Activated CD8-positive, alpha-beta memory T cell treated with anti-CD3 and anti-CD28 coated beads, Interleukin-2, amount 10 ng/mL, durations not matched to agents 7 days and 5 days (primary cell): ENCODE data around the gene SETD4. TPM values are rescaled to one million over a fixed set of nuclear protein-coding genes. Genes with fewer than 3 reads are reported as not detected.
"Not testable (repeated sequence)": the region's sequence is repeated elsewhere in the genome, so short reads cannot be mapped to it uniquely, and the experiment has no call there.

Experiments
- ATAC-seq: fragments of 150-1000 bp; cut with Tn5 transposase; one replicate; pipeline ENCODE4 v1.10.0; 2021; ENCODE audit warnings: moderate library complexity
- CTCF ChIA-PET: fragments of 350-600 bp; sonication (Branson Sonifier 250); formaldehyde crosslinking; loops from one replicate; lab custom pipeline; 2021; ENCODE audit warnings: antibody characterized with exemption; lab: Charles Lee
- DNase-seq: peaks from one replicate; pipeline ENCODE4 v3.0.0-alpha.2; 2020
- H3K27ac Mint-ChIP-seq: one replicate; pipeline ENCODE4 v1.8.0; 2021; ENCODE audit warnings: mild to moderate bottlenecking, mixed read lengths
- H3K27me3 Mint-ChIP-seq: one replicate; pipeline ENCODE4 v1.8.0; 2021; ENCODE audit warnings: mixed read lengths
- H3K36me3 Mint-ChIP-seq: one replicate; pipeline ENCODE4 v1.8.0; 2021; ENCODE audit warnings: mild to moderate bottlenecking, mixed read lengths
- H3K4me1 Mint-ChIP-seq: one replicate; pipeline ENCODE4 v1.8.0; 2021; ENCODE audit warnings: mixed read lengths
- H3K4me3 Mint-ChIP-seq: one replicate; pipeline ENCODE4 v1.8.0; 2021; ENCODE audit warnings: mild to moderate bottlenecking, moderate library complexity, mixed read lengths
- H3K9me3 Mint-ChIP-seq: one replicate; pipeline ENCODE4 v1.8.0; 2022; ENCODE audit warnings: low read depth, mixed read lengths
- total RNA-seq, 2 experiments: library from RNA; stranded (reverse); gene quantifications; one replicate each; pipeline ENCODE4 v1.2.3, GENCODE V29; 2021

SETD4 gene
- total RNA-seq: 10 to 100 TPM; 17.9 to 20.9 TPM

- Mint-ChIP-seq H3K36me3 (peaks cover 24% of the 10 kb centered on the region), H3K27me3 (no peaks in the 10 kb centered on the region)
- CTCF ChIA-PET: interaction anchor here (0.7 to 3.0 kb wide), 5 partner anchors 10 to 93 kb away, joined by 3 to 17 read pairs (median 4); partner anchors contain the start of gene CBR1
Observed at GRCh38 chr21:36060159-36060921, at the start of gene SETD4. Gene SETD4, minus strand, starts transcription at chr21:36060526. Its CDS starts 1,638 bp downstream, at chr21:36058888.

GRCh38 chr21:36109868-36110267 lies 49.5 kb upstream of the SETD4 start:
- peaks cover 43% of the 10 kb centered on the region for H3K27me3 Mint-ChIP-seq
- no peak overlapping the region for H3K4me3 Mint-ChIP-seq
- H3K27ac Mint-ChIP-seq: no peak overlapping the region
- CTCF ChIA-PET: interaction anchor here (0.9 kb wide), 1 partner anchor 36 kb away, joined by 3 read pairs; no protein-coding TSS in a partner anchor
- ATAC-seq (no peak), DNase-seq (no peak)
- H3K4me1 Mint-ChIP-seq: peaks cover 21% of the 10 kb centered on the region
- no peaks in the 10 kb centered on the region for H3K36me3 Mint-ChIP-seq
- no peaks in the 10 kb centered on the region for H3K9me3 Mint-ChIP-seq

More at GRCh38 chr21:36060159-36060921, at the start of gene SETD4:
- peak; percentile 92 for DNase-seq
- ATAC-seq: peak; percentile 92
- Mint-ChIP-seq H3K27ac (peak within 1 kb of the TSS; percentile 93), H3K9me3 (no peaks in the 10 kb centered on the region), H3K4me3 (peak within 1 kb of the TSS; percentile 91), H3K4me1 (peaks cover 32% of the 10 kb centered on the region)

- CTCF ChIA-PET: interaction anchor here (1.2 kb wide), 1 partner anchor 76 kb away, joined by 3 read pairs; no protein-coding TSS in a partner anchor
- Mint-ChIP-seq H3K4me1 (no peaks in the 10 kb centered on the region), H3K9me3 (peaks cover 2% of the 10 kb centered on the region), H3K36me3 (peaks cover 2% of the 10 kb centered on the region), H3K27me3 (peaks cover 61% of the 10 kb centered on the region), H3K4me3 (no peak overlapping the region), H3K27ac (no peak overlapping the region)
- no peak for ATAC-seq
- no peak for DNase-seq
Observed at GRCh38 chr21:36105327-36105842, 45.1 kb upstream of the SETD4 start.

GRCh38 chr21:36104317-36105300 lies 44.3 kb upstream of the SETD4 start:
- peaks cover 60% of the 10 kb centered on the region for H3K27me3 Mint-ChIP-seq
- DNase-seq (peak; percentile 45), ATAC-seq (no peak)
- H3K27ac Mint-ChIP-seq: no peak overlapping the region
- no peaks in the 10 kb centered on the region for H3K4me1 Mint-ChIP-seq
- H3K9me3 Mint-ChIP-seq: peaks cover 2% of the 10 kb centered on the region
- CTCF ChIA-PET: interaction anchor here (1.2 to 1.7 kb wide), 2 partner anchors 24 to 75 kb away, joined by 3 read pairs; no protein-coding TSS in a partner anchor
- no peak overlapping the region for H3K4me3 Mint-ChIP-seq
- H3K36me3 Mint-ChIP-seq: peaks cover 2% of the 10 kb centered on the region

GRCh38 chr21:36103434-36103833 lies 43.1 kb upstream of the SETD4 start:
- DNase-seq (no peak), ATAC-seq (no peak)
- CTCF ChIA-PET: interaction anchor here (1.7 kb wide), 1 partner anchor 23 kb away, joined by 3 read pairs; no protein-coding TSS in a partner anchor
- Mint-ChIP-seq H3K27ac (no peak overlapping the region), H3K36me3 (peaks cover 2% of the 10 kb centered on the region), H3K4me3 (no peak overlapping the region), H3K4me1 (no peaks in the 10 kb centered on the region), H3K27me3 (peaks cover 50% of the 10 kb centered on the region), H3K9me3 (peaks cover 2% of the 10 kb centered on the region)

GRCh38 chr21:36100971-36101641 lies 40.8 kb upstream of the SETD4 start:
- DNase-seq (no peak), ATAC-seq (no peak)
- CTCF ChIA-PET: interaction anchor here (0.6 to 1.7 kb wide), 4 partner anchors 11 to 172 kb away, joined by 3 to 8 read pairs (median 3); no protein-coding TSS in a partner anchor
- H3K4me3 Mint-ChIP-seq: no peak overlapping the region
- H3K9me3 Mint-ChIP-seq: peaks cover 2% of the 10 kb centered on the region
- H3K36me3 Mint-ChIP-seq: peaks cover 2% of the 10 kb centered on the region
- peaks cover 36% of the 10 kb centered on the region for H3K27me3 Mint-ChIP-seq
- no peaks in the 10 kb centered on the region for H3K4me1 Mint-ChIP-seq
- no peak overlapping the region for H3K27ac Mint-ChIP-seq

- H3K9me3 Mint-ChIP-seq, CTCF ChIA-PET, DNase-seq, H3K4me1 Mint-ChIP-seq, H3K4me3 Mint-ChIP-seq, H3K27ac Mint-ChIP-seq, H3K36me3 Mint-ChIP-seq, ATAC-seq: not testable (repeated sequence)
- H3K27me3 Mint-ChIP-seq: peaks cover 22% of the 10 kb centered on the region
Observed at GRCh38 chr21:36099695-36100211, 39.4 kb upstream of the SETD4 start.

GRCh38 chr21:36099000-36099399 lies 38.7 kb upstream of the SETD4 start:
- H3K27me3 Mint-ChIP-seq: peaks cover 16% of the 10 kb centered on the region
- no peak overlapping the region for H3K4me3 Mint-ChIP-seq
- DNase-seq (no peak), ATAC-seq (no peak)
- CTCF ChIA-PET: no interaction called here
- H3K36me3 Mint-ChIP-seq: peaks cover 2% of the 10 kb centered on the region
- peaks cover 2% of the 10 kb centered on the region for H3K9me3 Mint-ChIP-seq
- no peak overlapping the region for H3K27ac Mint-ChIP-seq
- H3K4me1 Mint-ChIP-seq: no peaks in the 10 kb centered on the region

GRCh38 chr21:36098182-36098532 lies 37.8 kb upstream of the SETD4 start:
- Mint-ChIP-seq H3K4me3 (no peak overlapping the region), H3K36me3 (peaks cover 7% of the 10 kb centered on the region), H3K27ac (no peak overlapping the region), H3K4me1 (no peaks in the 10 kb centered on the region), H3K27me3 (peaks cover 13% of the 10 kb centered on the region), H3K9me3 (peaks cover 7% of the 10 kb centered on the region)
- ATAC-seq: no peak
- no peak for DNase-seq
- CTCF ChIA-PET: no interaction called here

- H3K9me3 Mint-ChIP-seq: peaks cover 7% of the 10 kb centered on the region
- CTCF ChIA-PET: no interaction called here
- H3K4me1 Mint-ChIP-seq: no peaks in the 10 kb centered on the region
- DNase-seq: no peak
- no peak overlapping the region for H3K4me3 Mint-ChIP-seq
- no peak overlapping the region for H3K27ac Mint-ChIP-seq
- no peak for ATAC-seq
- peaks cover 6% of the 10 kb centered on the region for H3K36me3 Mint-ChIP-seq
- peaks cover 12% of the 10 kb centered on the region for H3K27me3 Mint-ChIP-seq
Observed at GRCh38 chr21:36097427-36098181, 37.3 kb upstream of the SETD4 start.

GRCh38 chr21:36096398-36097290 lies 36.3 kb upstream of the SETD4 start:
- H3K4me1 Mint-ChIP-seq: no peaks in the 10 kb centered on the region

More at GRCh38 chr21:36096398-36097290, 36.3 kb upstream of the SETD4 start:
- DNase-seq (no peak), ATAC-seq (no peak)
- Mint-ChIP-seq H3K27me3 (peaks cover 12% of the 10 kb centered on the region), H3K27ac (no peak overlapping the region), H3K9me3 (peaks cover 7% of the 10 kb centered on the region), H3K4me3 (no peak overlapping the region), H3K36me3 (peaks cover 6% of the 10 kb centered on the region)
- CTCF ChIA-PET: no interaction called here
